Subcutaneous adipose tissue (tissue), 4 donors: ENCODE measurements around the gene AP5Z1. TPM values are rescaled to one million over a fixed set of nuclear protein-coding genes. Genes with fewer than 3 reads are reported as not detected.

Experiments
- CTCF ChIP-seq: fragments of 450-650 bp; IDR thresholded peaks from one replicate; pipeline ENCODE4 v1.5.1; 2016; ENCODE audit warnings: low read depth, mild to moderate bottlenecking, control low read depth, antibody characterized with exemption, moderate library complexity
- total RNA-seq, 4 donors: library from RNA; depleted of rRNA; stranded (reverse); fragments of >200 nt; gene quantifications; one replicate each; pipeline ENCODE4 v1.1.0, GENCODE V29; 2016

The AP5Z1 gene
- total RNA-seq, 4 donors from 2014 or later = 9.6 to 39.4 (median 21.1) TPM

- TF ChIP-seq CTCF = no peak
Measured at GRCh38 chr7:4818000-4818794, 42.8 kb downstream of the AP5Z1 start.

- no peak for TF ChIP-seq CTCF
Measured at GRCh38 chr7:4819560-4820404, 44.4 kb downstream of the AP5Z1 start.

GRCh38 chr7:4820405-4820966 is 45.1 kb downstream of the AP5Z1 start:
- no peak for TF ChIP-seq CTCF

GRCh38 chr7:4820967-4821471 is 45.6 kb downstream of the AP5Z1 start:
- TF ChIP-seq CTCF = no peak

- no peak for TF ChIP-seq CTCF
Measured at GRCh38 chr7:4822677-4823076, 47.3 kb downstream of the AP5Z1 start.

- no peak for TF ChIP-seq CTCF
Measured at GRCh38 chr7:4823441-4824119, 48.2 kb downstream of the AP5Z1 start.
